NCI-H446 treated with DMSO at 0.1 percent for 48 hours (cell line): ENCODE data around the gene EIF2AK2.

Experiments
- DNase-seq: peaks from one replicate; lab custom pipeline; 2025; lab: John Stamatoyannopoulos, UW

EIF2AK2 gene

GRCh38 chr2:37098416-37099118, 58.2 kb downstream of the EIF2AK2 start:
- no peak for DNase-seq

GRCh38 chr2:37096568-37096967, 60.2 kb downstream of the EIF2AK2 start:
- DNase-seq: no peak

- no peak for DNase-seq
Measured at GRCh38 chr2:37091873-37092272, 64.9 kb downstream of the EIF2AK2 start.

GRCh38 chr2:37090019-37090477, 66.7 kb downstream of the EIF2AK2 start:
- no peak for DNase-seq

- DNase-seq: no peak
Measured at GRCh38 chr2:37085731-37086147, 71.0 kb downstream of the EIF2AK2 start.

- DNase-seq: no peak
Measured at GRCh38 chr2:37084797-37085196, 72.0 kb downstream of the EIF2AK2 start.

GRCh38 chr2:37083873-37084794, 72.6 kb downstream of the EIF2AK2 start, which contains the start of the genes GPATCH11 and HEATR5B:
TSS of gene GPATCH11 (plus strand) at chr2:37084518. CDS start at chr2:37088382, 3,864 bp downstream.
TSS of gene HEATR5B (minus strand) at chr2:37084372. CDS start at chr2:37083414, 958 bp downstream.
- peak; percentile 90 for DNase-seq

GRCh38 chr2:37080689-37081088, 76.1 kb downstream of the EIF2AK2 start:
- no peak for DNase-seq

- DNase-seq: no peak
Measured at GRCh38 chr2:37080266-37080665, 76.5 kb downstream of the EIF2AK2 start.

GRCh38 chr2:37070931-37071330, 85.8 kb downstream of the EIF2AK2 start:
- no peak for DNase-seq

- no peak for DNase-seq
Measured at GRCh38 chr2:37068686-37069085, 88.1 kb downstream of the EIF2AK2 start.

- DNase-seq: no peak
Measured at GRCh38 chr2:37061776-37062175, 95.0 kb downstream of the EIF2AK2 start.

GRCh38 chr2:37061013-37061711, 95.6 kb downstream of the EIF2AK2 start:
- DNase-seq: no peak

GRCh38 chr2:37060446-37060845, 96.3 kb downstream of the EIF2AK2 start:
- no peak for DNase-seq

GRCh38 chr2:37059841-37060240, 96.9 kb downstream of the EIF2AK2 start:
- DNase-seq: no peak

GRCh38 chr2:37052600-37053332, 104.0 kb downstream of the EIF2AK2 start:
- no peak for DNase-seq
